ENCODE results near the gene VEZF1.

VEZF1 gene

GRCh38 chr17:57949649-57950048 is 38.4 kb downstream of the VEZF1 start:
- DNase-seq (ENCODE audit: low read depth, low spot score): no peak

GRCh38 chr17:57948555-57949420 is 39.3 kb downstream of the VEZF1 start:
- peak; percentile 90 for DNase-seq (ENCODE audit: low read depth, low spot score)

- DNase-seq (ENCODE audit: low read depth, low spot score): peak; percentile 61
Measured at GRCh38 chr17:57948169-57948554, 39.9 kb downstream of the VEZF1 start.

- DNase-seq (ENCODE audit: low read depth, low spot score): no peak
Measured at GRCh38 chr17:57947369-57947768, 40.7 kb downstream of the VEZF1 start.

GRCh38 chr17:57946798-57947358 is 41.2 kb downstream of the VEZF1 start:
- DNase-seq (ENCODE audit: low read depth, low spot score): peak; percentile 74

- peak; percentile 71 for DNase-seq (ENCODE audit: low read depth, low spot score)
Measured at GRCh38 chr17:57945996-57946797, 41.9 kb downstream of the VEZF1 start.

GRCh38 chr17:57944908-57945307 is 43.1 kb downstream of the VEZF1 start:
- DNase-seq (ENCODE audit: low read depth, low spot score): peak; percentile 68

GRCh38 chr17:57943645-57944044 is 44.4 kb downstream of the VEZF1 start:
- no peak for DNase-seq (ENCODE audit: low read depth, low spot score)

GRCh38 chr17:57943140-57943539 is 44.9 kb downstream of the VEZF1 start:
- peak; percentile 51 for DNase-seq (ENCODE audit: low read depth, low spot score)

GRCh38 chr17:57941384-57942370 is 46.4 kb downstream of the VEZF1 start:
- no peak for DNase-seq (ENCODE audit: low read depth, low spot score)

- DNase-seq (ENCODE audit: low read depth, low spot score): no peak
Measured at GRCh38 chr17:57940653-57941329, 47.3 kb downstream of the VEZF1 start.

GRCh38 chr17:57940231-57940630 is 47.8 kb downstream of the VEZF1 start:
- DNase-seq (ENCODE audit: low read depth, low spot score): no peak

GRCh38 chr17:57939797-57940196 is 48.3 kb downstream of the VEZF1 start:
- no peak for DNase-seq (ENCODE audit: low read depth, low spot score)

GRCh38 chr17:57938061-57938502 is 50.0 kb downstream of the VEZF1 start:
- no peak for DNase-seq (ENCODE audit: low read depth, low spot score)

- DNase-seq (ENCODE audit: low read depth, low spot score): no peak
Measured at GRCh38 chr17:57937492-57937891, 50.6 kb downstream of the VEZF1 start.

GRCh38 chr17:57935833-57936807 is 51.9 kb downstream of the VEZF1 start:
- DNase-seq (ENCODE audit: low read depth, low spot score): peak; percentile 87

GRCh38 chr17:57931488-57932137 is 56.4 kb downstream of the VEZF1 start:
- DNase-seq (ENCODE audit: low read depth, low spot score): no peak

- no peak for DNase-seq (ENCODE audit: low read depth, low spot score)
Measured at GRCh38 chr17:57930239-57930638, 57.8 kb downstream of the VEZF1 start.

GRCh38 chr17:57929386-57929785 is 58.7 kb downstream of the VEZF1 start:
- DNase-seq (ENCODE audit: low read depth, low spot score): no peak
